Measurements from ENCODE around the gene ANKRD33B. TPM values are rescaled to one million over a fixed set of nuclear protein-coding genes. Genes with fewer than 3 reads are reported as not detected.
"Not testable (repeated sequence)": the region's sequence is repeated elsewhere in the genome, so short reads cannot be mapped to it uniquely, and the experiment has no call there.

ANKRD33B gene
- total RNA-seq, 4 donors from 2014 or later = 0.70 to 6.6 (median 3.6) TPM

GRCh38 chr5:10661401-10661800 lies 97.5 kb downstream of the ANKRD33B start:
- no peaks in the 10 kb centered on the region for H3K4me1 ChIP-seq
- H3K4me3 ChIP-seq = no peak overlapping the region
- no peak for DNase-seq
- H3K27me3 ChIP-seq = no peaks in the 10 kb centered on the region
- H3K36me3 ChIP-seq = no peaks in the 10 kb centered on the region
- TF ChIP-seq POLR2A (IDR thresholded peaks at IDR 0.05) (no peak), CTCF (IDR thresholded peaks at IDR 0.05) (no peak)
- no peaks in the 10 kb centered on the region for H3K9me3 ChIP-seq
- no peak overlapping the region for H3K27ac ChIP-seq

GRCh38 chr5:10662083-10662482 lies 98.2 kb downstream of the ANKRD33B start:
- Histone ChIP-seq H3K4me3 (no peak overlapping the region), H3K27ac (no peak overlapping the region), H3K36me3 (no peaks in the 10 kb centered on the region), H3K27me3 (no peaks in the 10 kb centered on the region), H3K4me1 (no peaks in the 10 kb centered on the region), H3K9me3 (no peaks in the 10 kb centered on the region)
- TF ChIP-seq POLR2A (IDR thresholded peaks at IDR 0.05) = no peak
- no peak for TF ChIP-seq CTCF (IDR thresholded peaks at IDR 0.05)
- DNase-seq = no peak

- H3K4me3 ChIP-seq = no peak overlapping the region
- DNase-seq = no peak
- no peaks in the 10 kb centered on the region for H3K4me1 ChIP-seq
- H3K9me3 ChIP-seq = no peaks in the 10 kb centered on the region
- H3K27ac ChIP-seq = no peak overlapping the region
- H3K36me3 ChIP-seq = no peaks in the 10 kb centered on the region
- TF ChIP-seq POLR2A (IDR thresholded peaks at IDR 0.05) (no peak), CTCF (IDR thresholded peaks at IDR 0.05) (no peak)
- no peaks in the 10 kb centered on the region for H3K27me3 ChIP-seq
These were observed 99.0 kb downstream of the ANKRD33B start for GRCh38 chr5:10662661-10663488.

- H3K9me3 ChIP-seq = no peaks in the 10 kb centered on the region
- H3K27ac ChIP-seq = no peak overlapping the region
- H3K4me3 ChIP-seq = no peak overlapping the region
- H3K4me1 ChIP-seq = no peaks in the 10 kb centered on the region
- H3K27me3 ChIP-seq = no peaks in the 10 kb centered on the region
- no peak for DNase-seq
- H3K36me3 ChIP-seq = no peaks in the 10 kb centered on the region
- no peak for TF ChIP-seq POLR2A (IDR thresholded peaks at IDR 0.05)
- TF ChIP-seq CTCF (IDR thresholded peaks at IDR 0.05) = no peak
These were observed 99.8 kb downstream of the ANKRD33B start for GRCh38 chr5:10663489-10664179.

- not testable (repeated sequence) for H3K27ac ChIP-seq, H3K9me3 ChIP-seq, H3K36me3 ChIP-seq, H3K4me1 ChIP-seq, H3K27me3 ChIP-seq, DNase-seq, H3K4me3 ChIP-seq
These were observed 100.4 kb downstream of the ANKRD33B start for GRCh38 chr5:10664180-10664769.

- Histone ChIP-seq H3K27ac (no peak overlapping the region), H3K4me1 (no peaks in the 10 kb centered on the region), H3K27me3 (no peaks in the 10 kb centered on the region), H3K9me3 (no peaks in the 10 kb centered on the region), H3K36me3 (no peaks in the 10 kb centered on the region), H3K4me3 (no peak overlapping the region)
- DNase-seq = no peak
- no peak for TF ChIP-seq POLR2A (IDR thresholded peaks at IDR 0.05)
- TF ChIP-seq CTCF (IDR thresholded peaks at IDR 0.05) = no peak
These were observed 101.9 kb downstream of the ANKRD33B start for GRCh38 chr5:10665799-10666198.
